ENCODE measurements around the gene PADI4.
"Not testable (repeated sequence)": the region's sequence is repeated elsewhere in the genome, so short reads cannot be mapped to it uniquely, and the experiment has no call there.

DNA sequence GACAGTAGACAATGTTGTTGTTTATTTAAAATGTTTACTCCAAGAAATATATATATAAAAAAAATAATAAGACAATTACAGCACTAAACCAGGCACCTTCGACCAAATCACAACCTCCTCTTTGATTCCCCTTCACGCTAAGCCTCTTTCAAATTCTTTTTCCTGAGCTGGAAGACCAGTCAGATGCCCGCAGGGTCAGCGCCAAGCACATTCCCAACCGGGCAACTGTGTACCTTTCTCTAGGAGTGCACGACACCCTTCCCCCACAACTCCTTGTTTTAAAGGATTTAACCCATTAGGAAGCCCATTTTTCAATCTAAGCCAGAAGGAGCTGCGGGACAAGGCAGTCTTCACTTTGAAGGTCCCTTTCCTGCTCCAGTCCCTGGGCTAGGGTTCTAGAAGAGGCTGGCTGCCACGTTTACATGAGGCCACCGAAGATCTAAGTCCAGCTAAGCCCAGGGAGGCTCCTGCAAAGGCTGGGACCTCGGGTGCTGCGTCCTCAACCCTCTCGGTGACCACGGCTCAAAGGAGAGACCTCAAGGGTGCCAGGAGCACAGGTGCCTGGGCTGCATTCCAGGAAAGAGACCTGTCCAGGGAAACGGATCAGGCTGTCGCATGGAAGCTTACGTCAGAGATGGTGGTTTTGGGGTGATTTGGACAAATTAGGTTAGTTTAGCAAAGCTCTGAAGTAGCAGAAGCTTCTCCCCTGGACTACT, 98.9 kb downstream of the PADI4 start:
- not testable (repeated sequence) for TF ChIP-seq EZH2 (IDR thresholded peaks at IDR 0.05; ENCODE audit: low read depth, low read length, severe bottlenecking); CHD2 (IDR thresholded peaks at IDR 0.05; ENCODE audit: low read length); POLR2A (IDR thresholded peaks at IDR 0.05; ENCODE audit: control extremely low read depth in 1 of 2, low read depth in 2 of 2, low read length in 2 of 2); MAFK (IDR thresholded peaks at IDR 0.05; ENCODE audit: low read depth, low read length); POLR2AphosphoS5 (IDR thresholded peaks at IDR 0.05; ENCODE audit: low read depth, low read length); TCF12 (IDR thresholded peaks at IDR 0.05; ENCODE audit: low read depth, low read length); BCL11A (IDR thresholded peaks at IDR 0.05; ENCODE audit: low read depth in 2 of 2, low read length in 2 of 2); EP300 (IDR thresholded peaks at IDR 0.05; ENCODE audit: borderline replicate concordance in 1 of 2, low read depth in 2 of 2, low read length in 2 of 2)
- TF ChIP-seq, protein P1, sequence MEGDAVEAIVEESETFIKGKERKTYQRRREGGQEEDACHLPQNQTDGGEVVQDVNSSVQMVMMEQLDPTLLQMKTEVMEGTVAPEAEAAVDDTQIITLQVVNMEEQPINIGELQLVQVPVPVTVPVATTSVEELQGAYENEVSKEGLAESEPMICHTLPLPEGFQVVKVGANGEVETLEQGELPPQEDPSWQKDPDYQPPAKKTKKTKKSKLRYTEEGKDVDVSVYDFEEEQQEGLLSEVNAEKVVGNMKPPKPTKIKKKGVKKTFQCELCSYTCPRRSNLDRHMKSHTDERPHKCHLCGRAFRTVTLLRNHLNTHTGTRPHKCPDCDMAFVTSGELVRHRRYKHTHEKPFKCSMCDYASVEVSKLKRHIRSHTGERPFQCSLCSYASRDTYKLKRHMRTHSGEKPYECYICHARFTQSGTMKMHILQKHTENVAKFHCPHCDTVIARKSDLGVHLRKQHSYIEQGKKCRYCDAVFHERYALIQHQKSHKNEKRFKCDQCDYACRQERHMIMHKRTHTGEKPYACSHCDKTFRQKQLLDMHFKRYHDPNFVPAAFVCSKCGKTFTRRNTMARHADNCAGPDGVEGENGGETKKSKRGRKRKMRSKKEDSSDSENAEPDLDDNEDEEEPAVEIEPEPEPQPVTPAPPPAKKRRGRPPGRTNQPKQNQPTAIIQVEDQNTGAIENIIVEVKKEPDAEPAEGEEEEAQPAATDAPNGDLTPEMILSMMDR (IDR thresholded peaks at IDR 0.05; ENCODE audit: control extremely low read depth in 1 of 3, insufficient read depth in 1 of 3, low read depth in 1 of 3, low read length in 3 of 3) = not testable (repeated sequence)

All from H1 (cell line).